SK-N-SH treated with all-trans-retinoic acid at 6 μM for 48 hours (cell line): ENCODE data around the gene CYP19A1.

Experiments used
- ATAC-seq: fragments of 200-7000 bp; cut with Tn5 transposase; 3 replicates; pipeline ENCODE4 v1.9.1; 2020; ENCODE audit warnings: mild to moderate bottlenecking, moderate library complexity
- ARNTL ChIP-seq: fragments of 450-650 bp; formaldehyde crosslinking; IDR thresholded peaks from 2 replicates; pipeline ENCODE4 v1.5.0; 2020; ENCODE audit warnings: low read depth, mild to moderate bottlenecking, moderate library complexity, borderline replicate concordance
- BACH2 ChIP-seq: fragments of 250-450 bp; sonication (Bioruptor Pico); IDR thresholded peaks from 2 replicates; pipeline ENCODE4 v1.9.0; 2021; ENCODE audit warnings: mild to moderate bottlenecking, borderline replicate concordance
- CREB5 ChIP-seq: fragments of 250-450 bp; sonication (Bioruptor Pico); IDR thresholded peaks from 2 replicates; pipeline ENCODE4 v1.5.1; 2020; ENCODE audit warnings: low read depth, mild to moderate bottlenecking, moderate library complexity
- CSDC2 ChIP-seq: fragments of 250-450 bp; sonication (Bioruptor Pico); IDR thresholded peaks from 2 replicates; pipeline ENCODE4 v1.5.0; 2020; ENCODE audit warnings: mild to moderate bottlenecking, moderate library complexity
- CSRNP3 ChIP-seq: fragments of 250-450 bp; sonication (Bioruptor Pico); IDR thresholded peaks from 2 replicates; pipeline ENCODE4 v1.5.1; 2021; ENCODE audit warnings: mild to moderate bottlenecking, moderate library complexity
- ESRRG ChIP-seq: fragments of 250-450 bp; sonication (Bioruptor Pico); IDR thresholded peaks from 2 replicates; pipeline ENCODE4 v1.6.1; 2021; ENCODE audit warnings: mild to moderate bottlenecking
- GLIS3 ChIP-seq: fragments of 250-450 bp; sonication (Bioruptor Pico); IDR thresholded peaks from 2 replicates; pipeline ENCODE4 v1.5.0; 2020; ENCODE audit warnings: mild to moderate bottlenecking, moderate library complexity
- OSR1 ChIP-seq: fragments of 250-450 bp; sonication (Bioruptor Pico); IDR thresholded peaks from 2 replicates; pipeline ENCODE4 v1.8.0; 2022; ENCODE audit warnings: moderate library complexity, mild to moderate bottlenecking, inconsistent platforms
- PATZ1 ChIP-seq: fragments of 250-450 bp; sonication (Bioruptor Pico); IDR thresholded peaks from 2 replicates; pipeline ENCODE4 v1.8.0; 2020; ENCODE audit warnings: mild to moderate bottlenecking, moderate library complexity, borderline replicate concordance
- PPARA ChIP-seq: fragments of 250-450 bp; sonication (Bioruptor Pico); IDR thresholded peaks from 2 replicates; pipeline ENCODE4 v1.5.0; 2020; ENCODE audit warnings: mild to moderate bottlenecking, borderline replicate concordance
- RARB ChIP-seq: fragments of 250-450 bp; sonication (Bioruptor Pico); IDR thresholded peaks from 2 replicates; pipeline ENCODE4 v1.8.0; 2021; ENCODE audit warnings: mild to moderate bottlenecking, moderate library complexity
- SNAI2 ChIP-seq: fragments of 250-450 bp; sonication (Bioruptor Pico); IDR thresholded peaks from 2 replicates; pipeline ENCODE4 v1.5.0; 2020; ENCODE audit warnings: mild to moderate bottlenecking, moderate library complexity
- TCF4 ChIP-seq: fragments of 250-450 bp; sonication (Bioruptor Pico); IDR thresholded peaks from 2 replicates; pipeline ENCODE4 v1.8.0; 2021; ENCODE audit warnings: mild to moderate bottlenecking, moderate library complexity, borderline replicate concordance
- TOX ChIP-seq: fragments of 250-450 bp; sonication (Bioruptor Pico); IDR thresholded peaks from 2 replicates; pipeline ENCODE4 v1.8.0; 2021; ENCODE audit warnings: mild to moderate bottlenecking, moderate library complexity, borderline replicate concordance
- TSHZ2 ChIP-seq: fragments of 250-450 bp; sonication (Bioruptor Pico); IDR thresholded peaks from 2 replicates; pipeline ENCODE4 v1.5.0; 2020; ENCODE audit warnings: mild to moderate bottlenecking, moderate library complexity
- ZFP3 ChIP-seq: fragments of 250-450 bp; sonication (Bioruptor Pico); IDR thresholded peaks from 2 replicates; pipeline ENCODE4 v1.5.0; 2020; ENCODE audit warnings: mild to moderate bottlenecking, moderate library complexity
- ZNF565 ChIP-seq: fragments of 450-650 bp; formaldehyde crosslinking; conservative IDR thresholded peaks from 2 replicates; pipeline ENCODE4 v1.5.0; 2020; ENCODE audit warnings: low read depth, mild to moderate bottlenecking, moderate library complexity
- ZNF70 ChIP-seq: fragments of 450-650 bp; formaldehyde crosslinking; IDR thresholded peaks from 2 replicates; pipeline ENCODE4 v1.5.0; 2020; ENCODE audit warnings: mild to moderate bottlenecking, moderate library complexity
- ZNF8 ChIP-seq: fragments of 450-650 bp; formaldehyde crosslinking; IDR thresholded peaks from 2 replicates; pipeline ENCODE4 v1.5.0; 2020; ENCODE audit warnings: mild to moderate bottlenecking, moderate library complexity

Gene CYP19A1

GRCh38 chr15:51198701-51199232, 139.6 kb downstream of the CYP19A1 start (continued):
- no peak for TF ChIP-seq TSHZ2
- no peak for TF ChIP-seq CSRNP3
- TF ChIP-seq CSDC2 (CRISPR knock-in tag): no peak

GRCh38 chr15:51195459-51195858, 142.9 kb downstream of the CYP19A1 start:
- ATAC-seq: no peak

More at GRCh38 chr15:51195459-51195858, 142.9 kb downstream of the CYP19A1 start:
- no peak for TF ChIP-seq CSDC2 (CRISPR knock-in tag)
- TF ChIP-seq TSHZ2: no peak
- no peak for TF ChIP-seq PATZ1
- TF ChIP-seq RARB (CRISPR knock-in tag): no peak
- TF ChIP-seq SNAI2: no peak
- no peak for TF ChIP-seq OSR1 (CRISPR knock-in tag)
- TF ChIP-seq CSRNP3: no peak
- TF ChIP-seq ZNF8 (CRISPR knock-in tag): no peak
- TF ChIP-seq CREB5 (CRISPR knock-in tag): no peak
- no peak for TF ChIP-seq ZFP3 (CRISPR knock-in tag)
- no peak for TF ChIP-seq TCF4 (CRISPR knock-in tag)
- TF ChIP-seq TOX (CRISPR knock-in tag): no peak
- no peak for TF ChIP-seq ARNTL
- no peak for TF ChIP-seq ZNF565 (CRISPR knock-in tag)
- no peak for TF ChIP-seq GLIS3 (CRISPR knock-in tag)
- TF ChIP-seq ESRRG (CRISPR knock-in tag): no peak
- no peak for TF ChIP-seq PPARA (CRISPR knock-in tag)
- TF ChIP-seq BACH2: no peak
- TF ChIP-seq ZNF70 (CRISPR knock-in tag): no peak
